Lower leg skin (tissue), 3 donors: ENCODE data around the gene ZNF556.

ENCODE experiments used
- CTCF ChIP-seq, 3 donors: fragments of 450-650 bp; IDR thresholded peaks; one replicate each; pipeline ENCODE4 v1.5.1; 2016; ENCODE audit warnings: antibody characterized with exemption in 3 of 3, mild to moderate bottlenecking in 3 of 3, moderate library complexity in 2 of 3
- POLR2A ChIP-seq, 2 donors: fragments of 450-650 bp; IDR thresholded peaks; one replicate each; pipeline ENCODE4 v1.6.1; 2016 to 2017; ENCODE audit warnings: antibody characterized with exemption in 2 of 2, mild to moderate bottlenecking in 1 of 2, moderate library complexity in 1 of 2

GRCh38 chr19:2850256-2850925, 16.7 kb upstream of the ZNF556 start:
- no peak for TF ChIP-seq CTCF (IDR thresholded peaks at IDR 0.05)
- no peak for TF ChIP-seq POLR2A (IDR thresholded peaks at IDR 0.05)
